CD4-positive, alpha-beta memory T cell (primary cell): ENCODE data around the gene TBCB. TPM values are rescaled to one million over a fixed set of nuclear protein-coding genes. Genes with fewer than 3 reads are reported as not detected.
A peak's percentile ranks its signal among the peaks of the same experiment; 100 is the strongest.
"Not testable (repeated sequence)": the region's sequence is repeated elsewhere in the genome, so short reads cannot be mapped to it uniquely, and the experiment has no call there.

Experiments
- CTCF ChIA-PET: fragments of 350-600 bp; sonication (Branson Sonifier 250); formaldehyde crosslinking; loops from one replicate; lab custom pipeline; 2021; ENCODE audit warnings: inconsistent platforms; ENCODE audit not compliant: partially characterized antibody; lab: Charles Lee
- POLR2A ChIA-PET: fragments of 350-600 bp; sonication (Branson Sonifier 250); formaldehyde crosslinking; loops from one replicate; lab custom pipeline; 2021; ENCODE audit not compliant: partially characterized antibody; lab: Charles Lee
- DNase-seq, 5 donors: peaks; one replicate each; pipeline versions ENCODE4 v3.0.0 to v3.0.0-alpha.2; 2020 to 2022; ENCODE audit warnings: mixed read lengths in 1 of 5
- H3K27ac ChIP-seq: one replicate; pipeline ENCODE4 v1.7.0; 2013; ENCODE audit warnings: low read depth, low read length
- H3K27me3 ChIP-seq: 2 replicates; pipeline ENCODE4 v1.7.0; 2013; ENCODE audit warnings: mild to moderate bottlenecking, low read length, moderate library complexity; ENCODE audit not compliant: insufficient read depth
- H3K36me3 ChIP-seq: 2 replicates; pipeline ENCODE4 v1.7.0; 2013; ENCODE audit warnings: mild to moderate bottlenecking, low read length, moderate library complexity; ENCODE audit not compliant: insufficient read depth
- H3K4me1 ChIP-seq: 2 replicates; pipeline ENCODE4 v1.7.0; 2013; ENCODE audit warnings: mild to moderate bottlenecking, low read length, moderate library complexity; ENCODE audit not compliant: insufficient read depth
- H3K4me3 ChIP-seq, 2 donors: one replicate each; pipeline ENCODE4 v1.7.0; 2013; ENCODE audit warnings: low read length in 2 of 2, mild to moderate bottlenecking in 1 of 2
- H3K9me3 ChIP-seq, 2 donors: one replicate each; pipeline ENCODE4 v1.7.0; 2013; ENCODE audit warnings: low read length in 2 of 2, control low read depth in 1 of 2; ENCODE audit not compliant: control insufficient read depth in 1 of 2
- H3K27ac Mint-ChIP-seq, 7 donors: one replicate each; pipeline ENCODE4 v1.8.0; 2020 to 2021; ENCODE audit warnings: mixed read lengths in 7 of 7, mild to moderate bottlenecking in 6 of 7, inconsistent platforms in 3 of 7, moderate library complexity in 3 of 7
- H3K27me3 Mint-ChIP-seq, 2 donors: one replicate each; pipeline ENCODE4 v1.8.0; 2020 to 2021; ENCODE audit warnings: mixed read lengths in 2 of 2
- H3K36me3 Mint-ChIP-seq, 2 donors: one replicate each; pipeline ENCODE4 v1.8.0; 2020 to 2021; ENCODE audit warnings: mixed read lengths in 2 of 2, inconsistent platforms in 1 of 2, mild to moderate bottlenecking in 1 of 2
- H3K4me1 Mint-ChIP-seq, 4 donors: one replicate each; pipeline ENCODE4 v1.8.0; 2020 to 2021; ENCODE audit warnings: mixed read lengths in 4 of 4, mild to moderate bottlenecking in 1 of 4
- H3K4me3 Mint-ChIP-seq, 8 donors: one replicate each; pipeline ENCODE4 v1.8.0; 2020 to 2021; ENCODE audit warnings: mixed read lengths in 8 of 8, mild to moderate bottlenecking in 7 of 8, moderate library complexity in 6 of 8, inconsistent platforms in 3 of 8
- H3K9me3 Mint-ChIP-seq, 8 donors: one replicate each; pipeline ENCODE4 v1.8.0; 2020 to 2021; ENCODE audit warnings: mixed read lengths in 8 of 8, mild to moderate bottlenecking in 5 of 8, inconsistent platforms in 3 of 8, moderate library complexity in 1 of 8
- intact Hi-C: fragments of 100-400 bp; cut with micrococcal nuclease; formaldehyde crosslinking; loops from one replicate; pipeline ENCODE4 v1.15.1; 2023
- polyA plus RNA-seq, 2 donors: library from polyadenylated mRNA; unstranded; fragments of 300-500 nt; fragmentation: Illumina TruSeq; gene quantifications; one replicate each; pipeline ENCODE4 v1.2.3, GENCODE V29; 2021
- total RNA-seq, 2 experiments: library from RNA; stranded (reverse); gene quantifications; one replicate each; pipeline ENCODE4 v1.2.3, GENCODE V29; 2021

The TBCB gene
- total and polyA plus RNA-seq, 4 experiments from 2014 or later, result 148 to 308 (median 202) TPM

DNA sequence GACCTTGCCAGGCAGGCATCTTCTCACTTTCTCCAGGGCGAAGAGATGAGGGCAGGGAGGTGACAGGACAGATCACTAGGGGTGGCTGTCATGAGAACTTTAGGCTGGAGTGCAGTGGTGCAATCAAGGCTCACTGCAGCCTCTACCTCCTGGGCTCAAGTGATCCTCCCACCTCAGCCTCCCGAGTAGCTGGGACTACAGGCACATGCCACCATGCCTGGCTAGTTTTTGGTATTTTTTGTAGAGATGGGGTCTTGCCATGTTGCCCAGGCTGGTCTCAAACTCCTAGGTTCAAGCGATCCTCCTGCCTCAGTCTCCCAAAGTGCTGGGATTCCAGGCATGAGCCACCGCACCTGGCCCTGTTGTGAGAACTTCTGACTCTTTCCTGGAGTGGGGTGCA, 19.6 kb downstream of the TBCB start:
- H3K27me3 Mint-ChIP-seq, H3K36me3 Mint-ChIP-seq, H3K27me3 ChIP-seq, DNase-seq, H3K4me3 ChIP-seq, H3K9me3 Mint-ChIP-seq, H3K27ac Mint-ChIP-seq, H3K27ac ChIP-seq, H3K9me3 ChIP-seq, intact Hi-C loops, CTCF ChIA-PET, H3K4me3 Mint-ChIP-seq, H3K36me3 ChIP-seq: not testable (repeated sequence)
- POLR2A ChIA-PET, result interaction anchor here (1.1 kb wide), 1 partner anchor 20 kb away, joined by 5 read pairs; the partner anchor contains the start of genes POLR2I and TBCB
- H3K4me1 ChIP-seq, result peaks cover 29% of the 10 kb centered on the region
- H3K4me1 Mint-ChIP-seq, result peaks cover 11 to 42% (median 25%) of the 10 kb centered on the region in 4 donors

DNA sequence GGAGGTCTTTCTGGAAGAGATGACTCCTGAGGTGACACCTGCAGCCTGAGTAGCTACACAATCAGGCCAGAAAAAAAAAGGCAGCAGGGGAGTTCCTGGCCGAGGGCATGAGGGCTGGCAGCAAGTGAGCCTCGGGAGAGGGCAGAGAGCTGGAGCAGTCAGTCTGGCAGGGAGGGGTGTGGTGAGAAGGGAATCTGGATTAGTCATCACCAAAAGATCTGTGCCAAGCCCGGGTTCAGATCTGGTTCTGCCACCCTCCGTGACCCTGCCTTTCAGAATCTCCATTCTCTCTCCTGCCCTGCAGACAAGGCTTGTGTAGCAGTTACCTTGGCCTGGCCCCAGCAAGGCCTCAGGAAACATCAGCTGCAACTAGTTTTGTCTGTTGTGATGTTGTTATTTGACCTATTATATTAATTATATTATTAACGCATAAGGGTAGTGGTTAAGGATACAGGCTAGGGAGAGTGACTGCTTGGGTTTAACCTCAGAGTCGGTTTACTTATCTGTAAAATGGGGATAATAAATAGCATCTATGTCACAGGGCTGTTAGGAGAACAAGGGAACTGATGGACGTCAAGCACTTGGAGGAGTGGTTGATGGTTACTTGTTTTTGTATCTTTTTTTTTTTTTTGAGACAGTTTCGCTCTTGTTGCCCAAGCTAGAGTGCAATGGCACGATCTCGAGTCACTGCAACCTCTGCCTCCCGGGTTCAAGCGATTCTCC, 21.9 kb downstream of the TBCB start:
- Histone ChIP-seq H3K27me3 (no peaks in the 10 kb centered on the region), H3K9me3 (no peaks in the 10 kb centered on the region), H3K36me3 (peaks cover 4% of the 10 kb centered on the region), H3K4me1 (peaks cover 23% of the 10 kb centered on the region), H3K4me3 (no peak overlapping the region), H3K27ac (no peak overlapping the region)
- Mint-ChIP-seq H3K4me3 (peak overlapping the region in 4 of 8 donors; percentile 26 to 71 (median 47)), H3K9me3 (peaks cover 0 to 3% (median 0%) of the 10 kb centered on the region in 8 donors), H3K27ac (peak overlapping the region in 6 of 7 donors; percentile 62 to 84 (median 80)), H3K4me1 (peaks cover 19 to 37% (median 29%) of the 10 kb centered on the region in 4 donors), H3K27me3 (no peaks in the 10 kb centered on the region), H3K36me3 (peaks cover 6 to 15% of the 10 kb centered on the region in 2 donors)
- CTCF ChIA-PET, result interaction anchor here (1.5 to 6.1 kb wide), 2 partner anchors 9 to 33 kb away, joined by 4 to 50 read pairs; no protein-coding TSS in a partner anchor
- DNase-seq, result peak in 1 of 5 donors; percentile 35
- intact Hi-C loops, result no loop called here
- POLR2A ChIA-PET, result interaction anchor here (5.7 kb wide), 1 partner anchor 9 kb away, joined by 61 read pairs; no protein-coding TSS in a partner anchor

GRCh38 chr19:36139120-36139472, 23.8 kb downstream of the TBCB start:
- H3K36me3 Mint-ChIP-seq, result peaks cover 13 to 25% of the 10 kb centered on the region in 2 donors
- intact Hi-C loops, result loop anchor here (1.0 kb wide), 2 partner anchors 24 to 31 kb away; partner anchors contain the start of gene TBCB
- peak overlapping the region; percentile 70 to 97 (median 95) for H3K27ac Mint-ChIP-seq
- H3K27me3 Mint-ChIP-seq, result no peaks in the 10 kb centered on the region
- H3K9me3 Mint-ChIP-seq, result peaks cover 0 to 3% (median 0%) of the 10 kb centered on the region in 8 donors
- H3K27me3 ChIP-seq, result no peaks in the 10 kb centered on the region
- peak overlapping the region; percentile 74 to 84 for H3K4me3 ChIP-seq
- H3K4me3 Mint-ChIP-seq, result peak overlapping the region; percentile 92 to 97 (median 96)
- no peaks in the 10 kb centered on the region for H3K9me3 ChIP-seq
- DNase-seq, result no peak
- H3K4me1 ChIP-seq, result peaks cover 15% of the 10 kb centered on the region
- POLR2A ChIA-PET, result interaction anchor here (0.7 to 5.7 kb wide), 9 partner anchors 8 to 186 kb away, joined by 3 to 61 read pairs (median 9); partner anchors contain the start of genes POLR2I, TBCB, THAP8 and ZNF146
- CTCF ChIA-PET, result interaction anchor here (0.5 to 6.1 kb wide), 2 partner anchors 11 to 1695 kb away, joined by 4 to 50 read pairs; no protein-coding TSS in a partner anchor
- peak overlapping the region; percentile 88 for H3K27ac ChIP-seq
- peaks cover 15% of the 10 kb centered on the region for H3K36me3 ChIP-seq
- peaks cover 12 to 31% (median 23%) of the 10 kb centered on the region in 4 donors for H3K4me1 Mint-ChIP-seq

DNA sequence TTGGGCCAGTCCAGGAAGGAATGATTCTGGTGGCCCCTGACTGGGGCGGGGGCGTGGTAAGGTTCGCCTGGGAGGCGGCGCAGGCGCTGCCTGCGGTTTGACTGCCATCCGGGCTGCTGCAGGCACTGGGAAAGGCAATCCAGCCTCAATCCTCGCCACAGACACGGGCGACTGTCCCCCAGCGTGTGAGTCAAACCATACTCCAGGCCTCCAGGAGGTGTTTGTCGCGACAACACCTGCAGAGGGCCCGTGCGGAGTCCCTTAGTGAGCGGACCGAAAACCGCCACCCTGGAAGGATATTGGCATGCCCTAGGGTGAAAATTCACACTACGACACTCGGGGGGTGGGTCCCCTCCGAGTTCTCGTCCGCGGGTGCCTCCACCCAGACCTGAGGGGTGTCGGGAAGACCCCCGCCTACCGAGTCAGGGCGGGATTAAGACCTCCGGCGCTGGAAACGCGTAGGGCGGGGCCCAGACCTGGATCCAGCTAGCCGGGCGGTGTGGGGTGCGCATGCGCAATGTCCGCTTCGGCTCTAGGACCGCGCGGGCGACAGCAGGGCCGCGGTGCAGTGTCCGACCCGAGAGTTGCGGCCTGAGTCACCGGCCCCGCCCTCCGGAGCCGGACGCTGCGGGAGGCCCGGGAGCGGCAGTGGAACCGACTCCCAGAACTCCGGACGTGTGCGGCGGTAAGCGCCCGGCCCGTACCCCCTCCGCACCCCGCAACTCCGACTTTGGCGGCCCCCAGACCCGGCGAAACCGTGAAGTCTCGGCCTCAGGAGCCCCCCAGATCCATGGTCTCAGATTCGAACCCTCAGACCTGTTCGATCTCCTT, 24.4 kb downstream of the TBCB start, which contains the start of gene CAPNS1:
CAPNS1 (plus strand) TSS at position 594 of the 831 bp plus-strand sequence. CDS start 946 bp downstream, outside the sequence.
- Mint-ChIP-seq H3K27me3 (no peaks in the 10 kb centered on the region), H3K36me3 (peaks cover 16 to 28% of the 10 kb centered on the region in 2 donors), H3K27ac (peak within 1 kb of the TSS; percentile 70 to 97 (median 95)), H3K4me3 (peak within 1 kb of the TSS; percentile 92 to 97 (median 96)), H3K4me1 (peaks cover 12 to 31% (median 23%) of the 10 kb centered on the region in 4 donors), H3K9me3 (peaks cover 0 to 3% (median 0%) of the 10 kb centered on the region in 8 donors)
- ChIA-PET CTCF (interaction anchor here (0.5 to 6.1 kb wide), 3 partner anchors 11 to 1696 kb away, joined by 3 to 50 read pairs (median 4); no protein-coding TSS in a partner anchor), POLR2A (interaction anchor here (0.7 to 5.7 kb wide), 10 partner anchors 9 to 187 kb away, joined by 3 to 61 read pairs (median 8); partner anchors contain the start of genes POLR2I, TBCB, THAP8 and ZNF146)
- Histone ChIP-seq H3K9me3 (no peaks in the 10 kb centered on the region), H3K4me1 (peaks cover 15% of the 10 kb centered on the region), H3K27me3 (no peaks in the 10 kb centered on the region), H3K36me3 (peaks cover 18% of the 10 kb centered on the region), H3K4me3 (peak within 1 kb of the TSS; percentile 74 to 84), H3K27ac (peak within 1 kb of the TSS; percentile 88)
- intact Hi-C loops, result loop anchor here (1.0 kb wide), 3 partner anchors 24 to 75 kb away; partner anchors contain the start of genes TBCB and ZNF565
- DNase-seq, result peak; percentile 87 to 90 (median 88)

GRCh38 chr19:36140304-36141038, 25.2 kb downstream of the TBCB start:
- Mint-ChIP-seq H3K27ac (peak overlapping the region; percentile 70 to 97 (median 95)), H3K4me1 (peaks cover 12 to 31% (median 23%) of the 10 kb centered on the region in 4 donors), H3K27me3 (no peaks in the 10 kb centered on the region), H3K9me3 (peaks cover 0 to 3% (median 0%) of the 10 kb centered on the region in 8 donors), H3K4me3 (peak overlapping the region; percentile 92 to 97 (median 96)), H3K36me3 (peaks cover 18 to 34% of the 10 kb centered on the region in 2 donors)
- CTCF ChIA-PET, result interaction anchor here (0.5 to 6.1 kb wide), 2 partner anchors 12 to 22 kb away, joined by 3 to 50 read pairs; no protein-coding TSS in a partner anchor
- DNase-seq, result peak in 3 of 5 donors; percentile 37 to 46 (median 39)
- no peaks in the 10 kb centered on the region for H3K9me3 ChIP-seq
- peak overlapping the region; percentile 74 to 84 for H3K4me3 ChIP-seq
- POLR2A ChIA-PET, result interaction anchor here (1.0 to 5.7 kb wide), 10 partner anchors 9 to 187 kb away, joined by 3 to 61 read pairs (median 8); partner anchors contain the start of genes POLR2I, TBCB, THAP8 and ZNF146
- H3K27ac ChIP-seq, result peak overlapping the region; percentile 88
- peaks cover 15% of the 10 kb centered on the region for H3K4me1 ChIP-seq
- H3K36me3 ChIP-seq, result peaks cover 24% of the 10 kb centered on the region
- intact Hi-C loops, result loop anchor here (1.0 kb wide), 3 partner anchors 13 to 86 kb away; partner anchors contain the start of genes THAP8, WDR62 and ZNF565
- no peaks in the 10 kb centered on the region for H3K27me3 ChIP-seq
